GM12873 (cell line): Measurements from ENCODE around the gene TOMM7.

Source experiments
- CTCF ChIP-seq: IDR thresholded peaks from 2 replicates; pipeline ENCODE4 v1.5.1; 2012; ENCODE audit warnings: low read depth, mild to moderate bottlenecking, moderate library complexity, low read length, control low read depth; ENCODE audit not compliant: insufficient read depth; ENCODE audit errors: missing control alignments

The TOMM7 gene

GRCh38 chr7:22843681-22844309 is 21.1 kb upstream of the TOMM7 start:
- TF ChIP-seq CTCF: no peak

- TF ChIP-seq CTCF: no peak
Measured at GRCh38 chr7:22842973-22843372, 20.3 kb upstream of the TOMM7 start.

- TF ChIP-seq CTCF: no peak
Measured at GRCh38 chr7:22842383-22842941, 19.8 kb upstream of the TOMM7 start.

- TF ChIP-seq CTCF: no peak
Measured at GRCh38 chr7:22841954-22842353, 19.3 kb upstream of the TOMM7 start.

GRCh38 chr7:22837308-22837707 is 14.7 kb upstream of the TOMM7 start:
- TF ChIP-seq CTCF: no peak

- no peak for TF ChIP-seq CTCF
Measured at GRCh38 chr7:22833957-22834356, 11.3 kb upstream of the TOMM7 start.

GRCh38 chr7:22833113-22833855 is 10.6 kb upstream of the TOMM7 start:
- no peak for TF ChIP-seq CTCF
